ENCODE data around the gene FAM181A. TPM values are rescaled to one million over a fixed set of nuclear protein-coding genes. Genes with fewer than 3 reads are reported as not detected.

FAM181A gene
- polyA plus RNA-seq, 5 donors, result 0.10 to 0.51 (median 0.21) TPM

GRCh38 chr14:93962701-93963601 is 35.8 kb downstream of the FAM181A start:
- DNase-seq, result no peak

- DNase-seq, result no peak
Observed at GRCh38 chr14:93963692-93964091, 36.5 kb downstream of the FAM181A start.

- DNase-seq, result no peak
Observed at GRCh38 chr14:93964281-93964680, 37.1 kb downstream of the FAM181A start.

GRCh38 chr14:93964820-93965286 is 37.7 kb downstream of the FAM181A start:
- no peak for DNase-seq

- DNase-seq, result no peak
Observed at GRCh38 chr14:93965287-93965821, 38.2 kb downstream of the FAM181A start.

- DNase-seq, result no peak
Observed at GRCh38 chr14:93965946-93966474, 38.9 kb downstream of the FAM181A start.

- no peak for DNase-seq
Observed at GRCh38 chr14:93967637-93968250, 40.6 kb downstream of the FAM181A start.

- no peak for DNase-seq
Observed at GRCh38 chr14:93969082-93969828, 42.1 kb downstream of the FAM181A start.

- DNase-seq, result no peak
Observed at GRCh38 chr14:93970585-93970964, 43.4 kb downstream of the FAM181A start.

GRCh38 chr14:93970965-93971634 is 44.0 kb downstream of the FAM181A start:
- DNase-seq, result no peak

- DNase-seq, result no peak
Observed at GRCh38 chr14:93971635-93972027, 44.5 kb downstream of the FAM181A start.

GRCh38 chr14:93972618-93973205 is 45.6 kb downstream of the FAM181A start:
- no peak for DNase-seq

- DNase-seq, result no peak
Observed at GRCh38 chr14:93973607-93974006, 46.5 kb downstream of the FAM181A start.

GRCh38 chr14:93974299-93974698 is 47.2 kb downstream of the FAM181A start:
- DNase-seq, result no peak

GRCh38 chr14:93974833-93975232 is 47.7 kb downstream of the FAM181A start:
- no peak for DNase-seq

GRCh38 chr14:93975791-93976476 is 48.8 kb downstream of the FAM181A start:
- DNase-seq, result no peak

GRCh38 chr14:93976477-93977057 is 49.4 kb downstream of the FAM181A start, which contains the start of gene ASB2:
Gene ASB2 (minus strand): TSS chr14:93976570. CDS start chr14:93964539, 12,031 bp downstream.
- no peak for DNase-seq

- no peak for DNase-seq
Observed at GRCh38 chr14:93977171-93977570, 50.0 kb downstream of the FAM181A start.

- no peak for DNase-seq
Observed at GRCh38 chr14:93977790-93978581, 50.8 kb downstream of the FAM181A start.

All from right lung (tissue), 5 donors.